Bone marrow (tissue), 2 donors: ENCODE results near the gene EMC8.
"Not testable (repeated sequence)": the region's sequence is repeated elsewhere in the genome, so short reads cannot be mapped to it uniquely, and the experiment has no call there.

Experiments
- DNase-seq, 2 donors: peaks; one replicate each; lab custom pipeline; 2025; lab: John Stamatoyannopoulos, UW

The EMC8 gene

DNA sequence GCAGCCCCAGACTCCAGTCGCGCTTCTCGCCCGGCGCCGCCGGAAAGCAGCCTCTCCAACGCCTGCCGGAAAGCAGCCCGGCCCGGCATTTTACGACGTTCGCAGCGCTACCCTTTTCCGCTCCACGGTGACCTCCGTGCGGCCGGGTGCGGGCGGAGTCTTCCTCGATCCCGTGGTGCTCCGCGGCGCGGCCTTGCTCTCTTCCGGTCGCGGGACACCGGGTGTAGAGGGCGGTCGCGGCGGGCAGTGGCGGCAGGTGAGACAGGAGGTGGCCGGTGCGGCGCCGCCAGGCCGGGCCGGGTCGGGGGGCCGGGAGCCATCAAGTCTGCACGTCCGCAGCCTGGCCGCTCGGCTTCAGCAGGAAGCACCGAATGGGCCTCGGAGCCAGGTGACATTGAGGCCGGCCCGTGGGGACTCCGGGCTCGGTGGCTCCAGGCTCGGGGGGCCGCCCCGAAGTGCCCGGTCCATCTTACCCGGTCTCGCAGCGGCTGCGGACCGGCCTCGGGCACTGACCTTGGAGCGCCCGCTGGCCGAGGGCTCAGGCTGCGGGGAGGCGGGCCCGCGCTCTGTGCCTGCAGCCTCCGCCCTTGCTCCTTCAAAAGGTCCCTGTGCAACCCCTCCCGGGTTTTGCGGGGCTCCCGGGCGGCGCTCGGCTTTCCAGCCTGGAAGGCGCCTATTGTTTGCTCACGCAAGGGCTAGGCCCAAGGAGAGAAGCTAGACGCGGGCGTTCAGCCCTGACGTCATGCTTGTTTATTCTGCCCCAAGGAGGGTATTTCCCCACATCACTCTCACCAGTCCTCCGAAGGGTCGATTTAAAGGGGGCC, at the start of gene EMC8, which contains the start of gene COX4I1:
Gene EMC8 (minus strand): TSS at position 48 of the 824 bp plus-strand sequence. CDS start 249 bp downstream, outside the sequence.
Gene COX4I1 (plus strand): TSS at position 199 of the 824 bp plus-strand sequence. CDS start 1,511 bp downstream, outside the sequence.
- peak; percentile 77 to 85 for DNase-seq

DNA sequence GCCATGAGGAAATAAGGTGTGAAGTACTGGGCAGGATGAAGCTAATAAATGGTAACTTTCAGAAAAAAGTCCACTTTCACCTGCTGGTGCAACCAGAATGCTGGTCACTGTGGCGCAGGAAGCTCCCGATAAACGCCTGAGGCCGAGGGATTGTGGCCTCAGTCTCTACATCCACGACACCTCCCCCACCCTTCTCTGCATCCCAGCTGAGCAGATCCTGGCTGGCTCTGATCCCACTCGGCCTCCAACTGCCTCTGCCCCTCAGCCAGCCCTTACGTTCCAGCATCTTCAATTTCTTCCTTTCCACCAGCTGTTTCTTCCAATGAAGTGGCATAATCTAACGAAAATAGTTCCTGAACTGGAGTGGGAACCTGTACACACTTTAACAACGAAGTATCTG, 49.6 kb upstream of the EMC8 start:
- DNase-seq, result no peak

DNA sequence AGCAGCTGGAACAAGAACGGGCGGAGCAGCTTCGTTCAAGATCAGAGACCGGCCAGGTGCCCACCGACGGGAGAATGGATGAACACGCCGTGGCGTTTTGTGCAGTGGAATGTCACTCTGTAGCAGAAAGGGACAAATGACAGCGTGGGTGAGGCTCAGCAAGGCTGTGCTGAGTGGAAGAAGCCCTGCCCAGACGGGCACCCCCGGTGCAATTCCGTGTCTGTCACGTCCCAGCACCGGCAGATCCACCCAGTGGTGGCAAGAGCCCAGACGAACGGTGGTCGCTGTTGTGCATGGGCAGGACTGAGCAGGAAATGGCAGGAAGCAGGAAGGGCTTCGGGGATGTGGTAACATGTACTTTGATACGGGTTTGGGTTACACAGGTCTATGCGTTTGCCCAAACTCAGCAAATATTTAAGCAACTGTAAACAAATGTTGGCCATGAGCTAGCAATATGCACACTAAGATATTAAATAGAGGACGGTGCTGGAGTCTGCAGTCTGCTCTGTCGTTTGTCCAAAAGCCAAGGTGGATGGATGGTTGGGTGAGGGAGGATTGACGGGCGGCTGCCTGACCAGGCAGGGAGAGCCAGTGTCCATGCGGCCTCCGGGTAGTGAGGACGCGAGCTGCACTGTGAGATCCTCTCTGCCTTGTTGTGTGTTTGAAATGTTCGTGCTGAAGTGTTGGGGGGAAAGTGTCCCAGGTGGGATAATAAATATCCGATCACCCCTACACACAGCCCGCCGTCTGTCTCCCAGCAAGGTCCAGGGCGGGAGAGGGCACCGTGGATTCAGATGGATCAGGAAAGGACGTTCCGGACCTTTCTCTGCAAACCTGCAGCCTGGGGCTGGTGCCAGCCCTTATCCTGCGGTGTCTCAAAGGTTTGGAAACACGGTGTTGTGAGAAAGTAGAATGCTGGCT, 48.6 kb upstream of the EMC8 start:
- no peak for DNase-seq

DNA sequence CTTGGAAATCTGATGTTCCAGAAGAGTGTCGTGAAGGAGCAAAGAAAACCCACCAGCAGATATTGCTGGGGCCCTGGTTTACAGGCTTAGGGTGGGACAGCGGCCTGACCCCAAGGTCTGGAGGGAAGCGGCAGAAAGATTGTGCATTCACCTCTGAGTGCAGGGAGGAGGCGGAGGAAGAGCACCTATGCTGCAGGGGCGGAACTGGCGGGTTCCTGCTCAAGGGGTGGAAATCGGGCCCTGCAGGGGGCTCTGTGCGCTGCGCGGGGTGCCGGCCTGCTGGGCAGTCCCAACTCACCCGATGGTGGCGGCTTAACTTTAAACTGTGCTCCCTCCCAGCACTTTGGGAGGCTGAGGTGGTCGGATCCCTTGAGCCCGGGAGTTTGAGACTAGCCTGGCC, 47.7 kb upstream of the EMC8 start:
- no peak for DNase-seq

DNA sequence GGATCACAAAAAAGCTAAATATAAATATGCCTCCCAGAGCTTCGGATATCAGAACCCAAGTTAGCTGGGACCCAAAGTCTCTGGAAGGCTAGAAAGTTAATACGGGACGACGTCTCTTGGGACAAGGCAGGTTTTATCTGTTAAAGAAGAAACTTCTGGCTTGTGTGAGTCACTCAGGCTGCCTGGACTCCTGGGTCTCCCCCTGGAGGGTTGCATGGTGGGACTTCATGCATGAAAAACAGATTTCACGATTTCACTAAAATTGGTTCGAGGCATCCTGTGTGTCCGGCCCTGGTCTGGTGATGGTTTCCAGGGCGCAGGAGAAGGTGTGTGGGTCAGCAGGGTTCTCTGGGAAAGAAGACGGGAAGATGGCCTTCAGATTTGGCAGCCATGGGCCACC, 47.1 kb upstream of the EMC8 start:
- DNase-seq, result no peak

DNA sequence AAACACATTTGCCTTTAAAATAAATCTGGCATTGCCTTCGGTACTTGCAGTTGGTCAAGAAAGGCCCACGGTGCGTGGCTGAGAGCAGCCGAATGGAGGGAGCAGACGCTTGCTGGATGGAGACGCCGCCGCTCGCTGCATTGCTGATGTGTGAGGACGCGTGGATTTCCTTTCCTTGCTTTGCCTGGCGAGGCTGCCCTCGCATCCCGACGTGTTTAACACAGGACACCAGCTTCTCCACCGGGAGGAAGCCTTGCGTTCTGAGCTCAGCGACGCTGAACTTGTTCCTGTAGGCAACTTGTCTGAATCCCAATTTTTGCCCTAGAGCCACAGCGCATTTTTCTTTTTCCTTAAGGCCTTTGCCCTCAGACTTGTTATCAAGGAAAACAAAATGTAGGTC, 45.9 kb upstream of the EMC8 start:
- DNase-seq, result no peak

DNA sequence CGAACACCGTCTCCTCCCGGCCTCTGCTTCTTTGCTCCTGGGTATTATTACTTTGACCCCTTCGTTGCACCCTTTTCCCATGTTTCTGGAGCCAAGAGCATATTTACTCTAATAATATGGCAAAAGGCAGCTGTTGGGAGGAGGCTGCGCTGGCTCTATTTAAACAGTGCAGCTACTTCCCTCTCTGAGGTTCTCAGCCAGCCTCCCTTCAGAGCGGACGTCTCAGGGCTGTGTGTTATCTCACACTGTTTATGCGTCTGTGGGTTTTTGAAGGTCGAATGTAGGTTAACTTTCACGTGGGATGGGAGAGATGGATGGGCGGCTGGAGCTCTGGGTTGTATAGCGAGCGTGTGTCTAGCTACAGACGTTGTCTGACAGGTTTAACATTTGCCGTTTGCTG, 45.4 kb upstream of the EMC8 start:
- peak in 1 of 2 donors; percentile 9 for DNase-seq

DNA sequence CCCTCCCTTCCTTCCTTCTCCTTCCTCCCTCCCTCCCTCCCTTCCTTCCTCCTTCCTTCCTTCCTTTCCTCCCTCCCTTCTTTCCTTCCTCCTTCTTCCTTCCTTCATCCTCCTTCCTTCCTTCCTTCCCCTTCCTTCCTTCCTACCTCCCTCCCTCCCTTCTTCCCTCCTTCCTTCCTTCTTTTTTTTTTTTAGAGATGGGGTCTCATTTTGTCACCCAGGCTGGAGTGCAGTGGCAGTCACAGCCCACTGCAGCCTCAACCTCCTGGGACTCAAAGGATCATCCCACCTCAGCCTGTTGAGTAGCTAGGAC, 44.8 kb upstream of the EMC8 start:
- DNase-seq, result no peak

DNA sequence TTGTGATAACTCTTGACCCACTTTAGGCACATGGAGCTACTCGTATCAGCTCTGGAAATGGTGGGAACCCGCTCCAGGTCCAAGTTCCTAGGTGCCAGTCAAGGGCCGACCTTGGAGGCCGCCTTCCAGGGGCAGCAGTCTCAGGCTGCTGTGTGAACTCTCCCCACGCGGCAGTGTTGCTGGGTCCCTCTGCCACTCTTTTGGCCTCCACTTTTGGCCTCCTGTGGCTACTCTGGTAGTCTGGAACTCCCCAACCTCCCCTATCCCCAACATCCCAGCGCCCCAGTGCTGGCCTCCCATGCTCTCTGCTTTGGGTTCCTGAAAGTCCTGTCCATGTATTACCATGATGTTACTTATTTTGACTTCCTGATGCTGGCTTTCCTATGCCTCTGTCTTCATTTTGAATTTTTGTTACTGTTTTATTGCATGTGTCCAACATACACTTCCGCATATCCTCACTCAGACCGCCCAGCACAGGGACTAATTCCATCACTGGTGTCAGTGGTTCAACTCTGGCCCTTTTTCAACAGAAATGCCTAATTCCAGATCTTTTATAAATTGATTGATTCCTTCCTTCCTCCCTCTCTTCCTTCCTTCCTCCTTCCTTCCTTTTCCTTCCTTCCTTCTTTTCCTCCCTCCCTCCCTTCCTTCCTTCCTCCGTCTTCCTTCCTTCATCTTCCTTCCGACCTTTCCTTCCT, 44.3 kb upstream of the EMC8 start:
- no peak for DNase-seq

DNA sequence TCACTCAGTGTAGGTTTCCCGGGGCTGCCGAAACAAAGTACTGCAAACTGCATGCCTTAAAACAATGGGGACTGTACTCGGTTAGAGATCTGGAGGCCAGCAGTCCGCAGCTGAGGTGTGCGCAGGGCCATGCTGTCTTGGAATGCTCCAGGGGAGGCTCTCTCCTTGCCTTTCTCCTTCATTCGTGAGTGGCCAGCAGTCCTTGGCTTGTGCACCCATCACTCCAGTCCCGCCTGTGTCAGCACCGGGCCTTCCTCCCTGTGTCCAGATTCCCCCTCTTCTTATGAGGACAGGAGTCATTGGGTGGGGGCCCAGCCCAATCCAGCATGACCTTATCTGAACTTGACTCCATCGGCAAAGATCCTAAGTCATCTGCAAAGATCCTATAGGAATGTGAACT, 43.5 kb upstream of the EMC8 start:
- DNase-seq, result no peak

DNA sequence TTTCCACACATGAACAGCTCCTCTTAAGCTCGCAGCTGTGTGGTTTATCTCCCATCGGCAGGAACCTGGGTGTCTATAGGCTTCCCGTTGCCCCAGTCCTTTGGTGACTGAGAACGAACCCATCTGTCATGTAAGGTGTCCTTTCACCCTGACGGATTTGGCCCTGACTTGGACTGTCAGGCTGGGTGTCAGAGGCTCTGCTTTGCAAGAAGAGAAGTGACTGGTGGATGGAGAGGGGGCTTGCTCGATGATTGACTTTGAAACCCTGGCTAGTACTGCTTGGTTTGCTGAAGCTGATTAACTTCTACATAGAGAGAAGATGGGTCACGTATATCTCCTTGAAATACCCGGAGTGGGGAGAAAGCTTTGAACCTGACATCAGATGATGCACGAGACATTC, 43.1 kb upstream of the EMC8 start:
- no peak for DNase-seq

DNA sequence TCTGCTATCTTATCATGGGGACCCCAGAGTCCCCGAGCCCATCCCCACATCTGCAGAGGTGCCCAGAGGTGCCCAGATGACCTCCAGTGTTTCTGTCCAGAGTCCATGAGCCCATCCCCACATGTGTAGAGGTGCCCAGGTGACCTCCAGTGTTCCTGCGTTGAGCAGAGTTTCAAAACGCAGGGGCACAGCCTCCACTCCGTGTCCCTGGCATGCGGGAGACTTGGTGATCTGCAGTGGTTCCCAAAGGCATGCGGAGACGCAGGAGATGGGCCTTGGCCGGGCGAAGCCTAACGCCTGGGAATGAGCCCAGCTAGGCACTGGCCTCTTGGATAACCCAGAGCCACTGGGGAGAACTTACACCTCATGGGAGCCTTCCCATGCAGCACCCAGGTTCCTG, 41.5 kb upstream of the EMC8 start:
- DNase-seq, result no peak

DNA sequence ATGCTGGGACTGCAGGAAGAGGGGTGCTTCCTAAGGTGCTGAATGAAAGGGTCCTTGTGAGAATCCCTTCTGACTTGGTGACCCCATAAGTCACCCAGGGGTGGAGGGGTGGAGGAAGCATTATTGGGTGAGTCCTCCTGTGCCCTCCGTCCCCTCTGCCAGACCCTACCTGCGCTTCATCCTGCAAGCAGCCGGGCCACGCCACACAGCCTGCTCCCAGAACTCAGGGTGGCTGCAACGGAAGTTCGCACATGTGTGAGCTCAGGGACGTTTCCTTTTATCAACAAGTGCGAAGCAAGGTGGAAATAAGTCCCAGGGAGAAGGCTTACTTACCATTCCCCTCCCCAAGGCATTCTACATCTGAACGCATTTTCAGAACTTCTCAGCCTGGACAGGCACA, 41.1 kb upstream of the EMC8 start:
- no peak for DNase-seq

DNA sequence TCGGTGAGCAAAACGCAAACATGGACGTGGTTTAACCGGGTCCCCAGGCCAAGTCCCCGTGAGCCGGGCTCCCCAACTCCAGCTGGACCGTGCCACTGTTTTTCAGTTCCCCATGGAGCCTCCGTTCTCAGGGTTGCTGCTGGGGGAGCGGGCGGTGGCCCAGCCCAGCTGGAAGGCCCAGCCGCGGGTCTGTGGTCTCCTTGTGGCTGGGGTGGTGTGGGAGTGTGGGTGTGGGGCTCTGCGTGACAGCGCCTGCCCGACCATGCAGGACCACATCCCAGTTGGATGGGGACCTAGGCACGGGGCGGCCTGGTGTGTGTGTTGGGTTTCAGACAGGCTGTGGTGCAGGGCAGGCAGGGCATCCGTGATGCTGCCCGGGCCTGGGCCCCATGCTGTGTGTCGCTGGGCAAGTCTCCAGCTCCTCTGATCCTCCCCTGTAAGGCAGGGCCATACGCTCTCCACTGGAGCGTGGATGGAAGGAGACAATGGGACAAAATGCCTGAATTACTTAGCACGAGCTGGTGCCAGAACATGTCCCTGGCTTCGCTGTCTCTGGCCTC, 40.4 kb upstream of the EMC8 start:
- no peak for DNase-seq

DNA sequence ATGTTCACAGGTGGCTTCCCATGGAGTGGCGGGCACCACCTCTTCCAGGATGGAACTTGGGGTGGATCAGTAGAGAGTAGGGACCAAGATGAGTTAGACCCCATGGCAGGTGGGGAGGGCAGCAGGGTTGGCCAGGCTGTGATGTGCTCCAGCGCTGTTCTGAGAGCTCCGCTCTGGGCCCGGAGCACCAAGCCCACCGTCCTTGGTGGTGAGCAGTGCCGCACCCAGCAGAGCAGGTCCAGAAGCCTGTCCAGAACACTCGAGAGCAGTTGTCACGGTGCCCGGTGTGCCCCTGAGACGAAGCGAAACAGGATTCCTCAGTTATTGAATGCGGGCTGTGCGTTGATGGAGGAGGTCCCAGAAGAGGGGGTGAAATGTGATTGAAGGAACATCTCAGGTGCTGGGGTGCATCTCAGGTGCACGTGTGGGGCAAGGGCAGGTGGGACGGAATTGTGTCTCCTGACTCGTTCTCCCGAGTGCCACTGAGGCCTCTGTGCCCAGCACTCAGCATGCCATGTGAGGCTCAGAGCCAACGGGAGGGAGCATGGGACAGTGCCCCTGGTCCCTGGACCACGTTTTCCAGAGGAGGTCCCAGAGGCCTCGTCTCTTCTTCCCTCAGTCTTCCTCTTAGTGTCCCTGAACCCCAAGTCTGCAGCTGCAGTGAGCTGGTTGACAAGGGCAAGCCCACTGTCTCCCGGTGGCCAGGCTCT, 39.7 kb upstream of the EMC8 start:
- DNase-seq, result no peak

DNA sequence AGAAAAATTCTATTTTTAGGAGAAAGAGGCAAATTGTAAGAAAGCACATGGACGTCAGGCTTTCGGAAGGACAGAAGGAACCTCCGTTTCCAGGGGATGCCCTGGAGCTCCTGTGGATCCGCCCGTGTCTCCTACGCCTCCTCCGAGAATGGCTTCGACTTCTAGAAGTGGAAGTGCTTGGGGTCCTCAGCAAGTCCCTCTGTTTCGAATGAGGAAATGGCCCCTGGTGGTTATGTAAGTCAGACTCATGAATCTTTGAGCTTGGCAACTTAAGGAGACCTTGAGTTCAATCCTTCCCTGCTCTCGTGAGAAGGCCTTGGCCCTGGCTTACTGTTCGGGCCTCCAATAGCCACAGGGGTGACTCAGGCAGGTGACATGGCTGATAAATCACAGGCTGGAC, 39.0 kb upstream of the EMC8 start:
- DNase-seq, result no peak

DNA sequence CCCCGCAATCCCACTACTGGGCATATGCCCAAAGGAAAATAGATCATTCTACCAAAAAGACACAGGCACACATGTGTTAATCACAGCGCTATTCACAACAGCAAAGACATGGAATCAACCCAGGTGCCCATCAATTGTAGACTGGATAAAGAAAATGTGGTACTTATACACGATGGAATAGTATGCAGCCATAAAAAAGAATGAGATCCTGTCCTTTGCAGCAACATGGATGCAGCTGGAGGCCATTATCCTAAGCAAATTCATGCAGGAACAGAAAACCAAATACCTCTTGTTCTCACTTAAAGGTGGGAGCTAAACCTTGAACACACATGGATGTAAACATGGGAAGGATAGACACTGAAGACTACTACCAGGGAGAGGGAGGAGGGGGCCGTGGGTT, 38.3 kb upstream of the EMC8 start:
- not testable (repeated sequence) for DNase-seq

DNA sequence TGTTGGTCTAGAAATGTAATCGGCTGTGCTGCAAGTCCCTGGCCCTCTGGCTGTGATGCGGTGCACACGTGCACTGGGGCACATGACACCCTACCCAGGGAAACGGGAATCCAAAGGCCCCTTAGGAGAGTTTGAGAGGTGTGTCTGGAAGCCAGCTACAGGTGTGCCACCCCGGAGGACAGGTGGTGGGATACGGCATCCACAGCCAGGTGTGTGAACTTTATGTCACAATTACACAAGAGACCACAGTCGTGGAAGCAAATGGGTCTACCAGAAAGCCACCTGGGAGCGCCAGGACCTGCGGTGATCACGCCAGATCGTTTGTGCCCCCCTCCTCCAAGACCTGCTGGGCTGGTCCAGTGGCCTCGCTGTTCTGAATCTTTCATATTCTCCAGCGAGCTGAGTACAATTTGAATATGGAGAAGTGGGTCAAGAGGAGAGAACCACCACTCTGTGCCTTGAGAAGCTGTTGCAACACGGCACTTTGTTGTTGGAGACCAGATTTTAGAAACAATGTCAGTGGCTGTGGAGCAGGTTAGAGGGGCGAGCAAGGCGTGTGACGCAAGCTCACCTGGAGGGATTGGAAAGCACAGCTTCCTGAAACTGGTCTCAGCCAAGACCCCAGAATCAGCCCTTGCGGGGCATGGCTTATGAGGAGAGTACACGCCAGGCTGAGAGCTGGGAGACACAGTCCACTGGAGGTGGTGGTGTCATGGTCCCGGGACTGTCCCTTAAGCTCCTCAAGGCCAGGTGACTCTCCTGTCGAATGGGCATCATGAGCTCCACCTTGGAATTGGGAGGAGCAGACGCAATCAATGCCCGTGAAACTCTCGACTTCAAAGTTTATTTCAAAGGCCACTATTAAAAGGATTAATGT, 37.6 kb upstream of the EMC8 start:
- DNase-seq, result no peak

DNA sequence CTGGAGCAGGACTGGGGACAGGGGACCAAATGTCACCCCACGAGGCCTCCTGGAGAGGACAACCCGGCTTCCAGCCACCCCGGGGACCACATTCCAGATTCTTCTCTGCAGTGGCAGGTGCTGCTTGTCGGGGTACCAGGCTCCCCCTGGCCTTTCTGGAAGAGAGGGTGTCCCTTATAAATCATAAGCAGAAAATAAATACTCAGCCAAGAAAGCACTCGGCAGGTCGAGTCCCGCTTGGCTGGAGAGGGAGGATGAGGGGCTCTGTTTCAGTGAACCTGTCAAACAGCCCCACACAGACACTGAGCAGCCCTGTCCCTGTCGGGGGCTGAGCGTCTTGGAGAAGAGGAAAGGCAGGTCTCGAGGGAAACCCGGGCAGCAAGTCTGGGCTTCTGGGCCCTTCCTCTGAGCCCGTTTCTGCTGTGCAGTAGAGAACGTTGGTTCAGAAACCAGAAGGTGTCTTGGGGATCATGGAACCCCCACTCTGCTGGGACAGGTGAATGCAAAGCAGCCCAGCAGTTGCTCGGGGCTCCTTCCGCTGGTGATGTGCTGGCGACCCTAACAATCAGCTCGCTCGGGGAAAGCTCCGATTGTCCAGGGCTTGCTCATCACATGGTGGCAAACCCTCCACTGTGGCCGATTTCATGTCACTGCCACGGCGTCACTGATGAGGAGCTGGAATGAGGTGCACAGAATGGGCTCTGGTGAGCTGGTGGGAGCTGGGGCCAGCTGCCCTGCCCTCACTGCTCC, 36.8 kb upstream of the EMC8 start:
- DNase-seq, result no peak

DNA sequence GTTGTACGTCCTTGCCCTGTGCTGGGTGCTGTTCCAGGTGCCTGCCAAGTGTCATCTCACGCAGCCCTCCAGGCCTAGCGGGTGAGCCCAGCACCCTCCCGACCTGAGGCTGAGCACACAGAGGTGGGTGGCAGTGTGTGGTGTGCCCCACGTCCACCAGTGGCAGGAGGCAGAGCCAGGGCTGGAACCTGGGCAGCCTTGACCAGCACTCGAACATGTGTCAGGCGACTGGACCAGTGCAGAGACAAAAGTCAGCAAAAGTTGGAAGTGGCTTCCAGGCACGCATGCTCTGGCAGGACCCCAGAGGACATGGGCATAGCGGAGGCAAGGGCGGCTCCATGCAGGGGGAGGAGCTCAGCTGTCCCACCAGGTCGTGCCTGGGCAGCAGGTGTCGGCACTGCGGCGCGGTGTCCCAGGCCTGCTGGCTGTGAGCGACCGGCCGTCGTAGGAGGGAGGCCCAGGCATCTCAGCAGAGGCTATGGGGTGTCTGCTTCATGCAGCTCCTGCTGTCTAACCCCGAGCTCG, 35.9 kb upstream of the EMC8 start:
- no peak for DNase-seq
